NCI-H2196 treated with DMSO at 0.1 percent for 48 hours (cell line): ENCODE measurements around the gene SLC25A33.
A peak's percentile ranks its signal among the peaks of the same experiment; 100 is the strongest.
"Not testable (repeated sequence)": the region's sequence is repeated elsewhere in the genome, so short reads cannot be mapped to it uniquely, and the experiment has no call there.

Experiments used
- DNase-seq: peaks from one replicate; lab custom pipeline; 2025; ENCODE audit not compliant: unreplicated experiment; lab: John Stamatoyannopoulos, UW

SLC25A33 gene, protein sequence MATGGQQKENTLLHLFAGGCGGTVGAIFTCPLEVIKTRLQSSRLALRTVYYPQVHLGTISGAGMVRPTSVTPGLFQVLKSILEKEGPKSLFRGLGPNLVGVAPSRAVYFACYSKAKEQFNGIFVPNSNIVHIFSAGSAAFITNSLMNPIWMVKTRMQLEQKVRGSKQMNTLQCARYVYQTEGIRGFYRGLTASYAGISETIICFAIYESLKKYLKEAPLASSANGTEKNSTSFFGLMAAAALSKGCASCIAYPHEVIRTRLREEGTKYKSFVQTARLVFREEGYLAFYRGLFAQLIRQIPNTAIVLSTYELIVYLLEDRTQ

DNA sequence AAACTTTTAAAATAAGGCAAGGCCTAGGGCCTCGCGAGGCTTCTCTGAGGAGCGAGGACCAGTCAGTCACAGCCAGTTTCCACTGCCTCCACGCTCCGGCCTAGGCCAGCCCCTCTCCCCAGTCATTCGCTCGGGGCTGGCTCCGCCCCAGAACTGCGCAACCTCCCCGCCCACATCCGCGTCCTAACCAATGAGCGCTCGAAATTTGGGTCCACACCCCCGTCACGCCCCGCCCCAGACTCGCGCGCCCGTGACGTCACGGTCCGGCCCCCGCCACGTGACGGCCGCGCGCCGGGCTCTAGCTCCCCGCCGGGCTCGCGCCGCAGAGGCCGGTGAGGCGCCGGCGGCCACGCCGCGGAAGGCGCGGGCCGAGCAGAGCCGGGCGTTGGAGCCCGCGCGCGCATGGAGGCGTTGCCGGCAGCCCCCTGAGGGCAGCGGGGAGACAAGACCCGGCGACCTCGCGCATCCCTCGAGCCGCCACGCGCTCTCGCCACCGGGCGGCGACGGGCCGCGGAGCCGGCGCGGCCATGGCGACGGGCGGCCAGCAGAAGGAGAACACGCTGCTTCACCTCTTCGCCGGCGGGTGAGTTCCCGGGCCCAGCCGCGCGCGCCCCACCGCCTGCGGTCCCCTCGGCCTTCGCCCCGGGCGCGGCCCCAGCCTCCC lies at the start of gene SLC25A33:
TSS of gene SLC25A33 (plus strand) at position 301 of the 664 bp plus-strand sequence. CDS start at position 528, 227 bp downstream.
- peak; percentile 89 for DNase-seq

DNA sequence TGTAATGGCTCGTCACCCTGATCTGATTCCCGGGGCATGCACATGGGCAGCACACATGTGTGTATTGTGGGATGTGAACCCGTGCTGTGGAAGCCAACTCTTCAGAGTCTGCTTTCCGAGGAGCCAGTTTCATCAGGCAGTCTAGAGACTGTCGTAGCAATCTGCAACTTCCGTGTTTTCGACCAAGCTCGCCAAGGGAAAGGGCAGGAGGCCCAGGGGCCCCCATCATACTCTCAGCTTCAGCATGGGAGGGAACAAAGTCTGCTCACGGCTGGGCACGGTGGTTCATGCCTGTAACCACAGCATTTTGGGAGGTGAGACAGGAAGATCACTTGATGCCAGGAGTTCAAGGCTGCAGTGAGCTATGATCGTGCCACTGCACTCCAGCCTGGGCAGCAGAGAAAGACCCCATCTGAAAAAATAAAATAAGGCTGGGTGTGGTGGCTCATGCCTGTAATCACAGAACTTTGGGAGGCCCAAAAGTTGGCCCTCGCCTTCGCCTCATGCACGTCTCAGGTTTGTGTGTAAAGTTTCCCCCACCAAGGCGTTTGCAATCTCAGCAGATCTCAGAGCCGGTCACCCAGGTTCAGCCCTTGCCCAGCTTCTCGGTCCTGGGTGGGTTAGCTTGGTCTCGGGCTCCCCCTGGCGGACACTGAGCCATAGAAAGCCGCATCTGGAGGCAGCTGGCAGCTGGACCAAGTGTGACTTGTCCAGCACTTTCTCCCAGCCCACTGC lies 48.5 kb upstream of the SLC25A33 start:
- peak; percentile 61 for DNase-seq

DNA sequence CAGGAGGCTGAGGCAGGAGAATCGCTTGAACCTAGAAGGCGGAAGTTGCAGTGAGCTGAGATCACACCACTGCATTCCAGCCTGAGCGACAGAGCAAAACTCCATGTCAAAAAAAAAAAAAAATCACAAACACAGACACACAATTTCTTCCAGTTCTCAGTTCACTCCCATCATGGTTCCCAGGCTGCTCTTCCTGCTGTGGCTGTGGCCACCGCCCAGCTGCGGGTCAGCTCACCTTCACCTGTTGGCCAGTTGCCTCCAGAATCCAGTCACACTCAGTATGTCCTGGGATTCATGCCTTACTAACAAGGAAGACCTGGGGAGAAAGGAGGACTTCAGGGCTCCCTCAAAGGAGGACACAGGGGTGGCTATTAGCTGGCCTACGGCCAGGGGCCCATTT lies 45.9 kb upstream of the SLC25A33 start:
- no peak for DNase-seq

DNA sequence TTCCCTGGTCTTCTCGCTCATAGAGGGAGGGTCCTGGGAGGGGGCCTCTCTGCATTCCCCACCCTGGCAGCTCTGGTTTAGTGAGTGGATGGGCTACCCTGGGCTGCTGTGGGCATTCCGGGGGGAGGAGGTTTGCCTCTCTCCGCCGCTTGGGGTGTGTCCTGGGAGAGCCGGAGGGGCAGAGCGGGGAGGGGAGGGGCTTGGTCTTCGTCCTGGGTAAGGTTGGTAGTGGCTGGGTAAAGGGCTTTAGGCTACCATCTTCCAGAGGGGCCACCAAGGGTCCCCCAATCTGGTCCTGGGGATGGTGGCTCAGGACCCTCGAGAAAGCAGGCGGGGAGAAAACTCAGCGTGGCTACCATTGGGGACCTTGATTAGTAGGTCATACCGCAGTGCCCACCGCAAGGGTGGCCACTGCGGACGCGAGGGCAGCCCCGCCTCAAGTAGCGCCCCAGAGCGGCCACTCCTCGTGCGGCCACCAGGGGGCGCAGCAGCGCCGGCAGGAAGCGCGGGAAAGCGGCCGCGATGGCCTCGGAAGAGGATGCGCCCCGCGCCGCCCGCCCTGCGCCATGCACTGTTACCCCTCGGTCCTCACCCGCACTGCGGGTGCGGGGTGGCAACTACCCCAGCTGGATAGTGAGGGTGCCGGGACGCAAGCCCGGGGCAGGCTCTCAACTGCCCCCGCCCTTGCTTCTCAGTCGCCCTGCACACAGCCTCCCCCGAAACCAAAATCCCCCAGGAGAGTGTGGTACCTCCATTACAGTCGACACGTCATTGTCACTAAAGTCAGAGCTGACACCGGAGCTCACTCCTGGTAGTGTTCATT lies 44.1 kb upstream of the SLC25A33 start:
- peak; percentile 48 for DNase-seq

DNA sequence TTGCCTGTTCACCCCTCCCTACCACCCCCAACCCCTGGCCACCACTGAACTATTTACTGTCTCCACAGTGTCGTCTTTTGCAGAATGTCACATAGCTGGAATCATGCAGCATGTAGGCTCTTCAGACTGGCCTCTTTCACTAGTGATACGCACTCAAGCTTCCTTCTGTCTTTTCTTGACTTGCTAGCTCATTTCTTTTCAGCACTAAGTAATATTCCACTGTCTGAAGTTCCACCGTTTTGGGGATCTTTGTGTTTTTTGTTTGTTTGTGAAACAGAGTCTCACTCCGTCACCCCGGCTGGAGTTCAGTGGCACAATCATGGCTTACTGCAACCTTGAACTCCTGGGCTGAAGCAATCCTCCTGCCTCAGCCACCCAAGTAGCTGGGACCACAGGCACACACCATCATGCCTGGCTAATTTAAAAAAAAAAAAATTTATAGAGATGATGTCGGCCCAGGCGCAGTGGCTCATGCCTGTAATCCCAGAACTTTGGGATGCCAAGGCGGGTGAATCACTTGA lies 43.4 kb upstream of the SLC25A33 start:
- DNase-seq, result no peak

DNA sequence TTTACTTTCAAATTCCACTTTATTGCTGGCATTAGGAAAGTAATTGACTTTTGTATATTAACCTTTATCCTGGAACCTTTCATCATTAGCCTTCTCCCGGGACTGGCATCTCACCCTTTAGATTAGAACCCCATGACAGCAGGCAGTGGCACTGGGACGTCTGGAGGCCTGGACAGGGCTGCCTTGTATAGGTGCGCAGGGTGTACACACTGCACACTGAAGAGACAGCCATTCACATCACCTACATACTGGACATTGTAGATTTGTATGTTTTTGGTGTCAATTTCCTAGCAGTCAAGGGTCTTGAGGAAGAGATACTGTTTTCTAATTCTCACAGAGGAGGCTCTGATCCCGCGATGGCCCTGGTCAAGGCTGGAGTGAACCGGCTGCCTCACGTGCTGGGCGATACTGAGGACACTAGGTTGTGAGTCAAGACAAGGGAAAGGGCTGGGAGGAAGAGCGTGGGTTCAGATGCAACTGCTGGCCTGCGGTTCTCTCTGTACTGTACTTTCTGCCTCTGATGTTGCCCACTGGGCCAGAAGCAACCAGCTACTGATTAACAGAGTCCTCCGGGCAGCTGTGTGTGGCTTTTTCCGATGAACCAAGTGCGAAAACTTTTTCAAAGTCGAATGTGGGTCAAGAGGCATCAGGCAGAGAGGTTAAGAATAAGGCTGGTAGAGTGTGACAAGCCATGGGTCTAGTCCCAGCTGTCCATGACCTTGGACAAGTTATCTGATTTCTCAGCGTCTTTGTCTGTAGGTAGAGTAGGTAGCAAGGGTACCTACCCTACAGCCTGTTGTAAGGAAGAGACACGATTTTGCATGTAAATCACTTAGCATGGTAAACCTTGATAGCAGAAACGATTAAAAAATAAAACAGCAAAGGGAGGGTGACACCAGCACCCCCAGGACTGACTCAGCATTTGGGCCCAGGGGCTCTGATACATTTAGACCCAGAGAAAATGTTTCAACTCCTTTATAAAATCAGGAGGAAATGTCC lies 38.2 kb upstream of the SLC25A33 start:
- DNase-seq, result no peak

DNA sequence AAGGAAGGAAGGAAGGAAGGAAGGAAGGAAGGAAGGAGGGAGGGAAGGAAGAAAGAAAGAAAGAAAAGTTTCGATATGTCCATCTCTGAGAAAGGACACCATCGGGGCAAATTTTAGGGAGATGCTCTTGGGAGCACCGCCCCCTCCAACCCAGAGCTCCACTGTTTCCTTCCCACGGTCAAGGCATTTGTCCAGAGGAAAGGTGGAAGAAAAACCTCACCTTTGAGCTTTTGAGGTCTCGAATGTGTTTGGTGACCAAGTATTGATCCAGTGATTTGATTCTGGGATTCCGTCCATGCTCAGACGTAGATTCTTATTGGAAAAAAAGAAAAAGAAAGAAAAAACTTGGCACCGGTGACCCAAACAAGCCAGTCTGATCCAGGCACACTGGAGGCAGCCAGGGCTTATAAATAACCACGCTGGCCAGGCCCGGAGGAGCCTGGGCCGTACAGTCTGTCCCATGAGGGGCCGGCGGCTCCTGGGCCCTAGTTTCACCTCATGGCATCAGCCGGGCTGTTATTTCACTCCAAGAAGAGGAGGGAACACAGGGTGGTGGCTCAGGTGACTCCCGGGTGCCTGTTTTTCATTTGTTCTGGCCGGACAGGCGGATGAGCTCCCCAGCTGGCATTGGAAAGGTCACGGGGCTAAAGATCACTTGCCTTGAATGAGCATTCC lies 36.1 kb upstream of the SLC25A33 start:
- no peak for DNase-seq

DNA sequence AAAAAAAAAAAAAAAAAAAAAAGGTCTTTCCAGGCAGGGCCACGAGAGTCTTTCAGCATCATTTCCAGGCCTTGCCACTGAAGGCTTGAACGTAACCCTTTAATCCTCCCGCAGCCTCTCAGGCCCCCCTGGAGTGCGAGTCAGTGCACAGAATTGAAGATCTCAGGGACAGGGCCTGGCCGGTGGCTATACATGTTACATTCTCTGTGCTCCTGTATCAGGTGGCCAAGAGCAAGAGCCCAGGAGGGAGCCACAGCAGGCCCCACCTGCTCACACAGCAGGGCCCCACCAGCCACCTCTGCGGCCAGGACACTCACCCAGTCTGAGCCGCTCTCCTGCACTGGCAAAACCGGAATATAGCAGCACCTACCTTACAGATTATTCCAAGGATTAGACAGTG lies 34.1 kb upstream of the SLC25A33 start:
- DNase-seq, result no peak

DNA sequence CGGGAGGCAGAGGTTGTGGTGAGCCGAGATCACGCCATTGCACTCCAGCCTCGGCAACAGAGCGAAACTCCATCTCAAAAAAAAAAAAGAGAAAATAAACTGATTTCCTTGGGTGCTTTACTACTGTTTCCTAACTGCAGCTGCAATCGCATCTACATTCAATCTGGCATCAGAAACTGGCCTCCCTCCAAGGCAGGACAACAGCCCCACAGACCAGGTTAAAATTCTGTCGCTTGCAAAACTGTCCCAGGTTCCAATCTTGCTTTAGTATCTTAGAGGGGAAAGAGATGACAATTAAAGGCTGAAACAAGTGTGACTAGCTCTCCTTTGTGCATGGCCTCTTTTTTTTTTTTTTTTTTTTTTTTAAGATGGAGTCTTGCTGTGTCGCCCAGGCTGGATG lies 32.4 kb upstream of the SLC25A33 start:
- no peak for DNase-seq

DNA sequence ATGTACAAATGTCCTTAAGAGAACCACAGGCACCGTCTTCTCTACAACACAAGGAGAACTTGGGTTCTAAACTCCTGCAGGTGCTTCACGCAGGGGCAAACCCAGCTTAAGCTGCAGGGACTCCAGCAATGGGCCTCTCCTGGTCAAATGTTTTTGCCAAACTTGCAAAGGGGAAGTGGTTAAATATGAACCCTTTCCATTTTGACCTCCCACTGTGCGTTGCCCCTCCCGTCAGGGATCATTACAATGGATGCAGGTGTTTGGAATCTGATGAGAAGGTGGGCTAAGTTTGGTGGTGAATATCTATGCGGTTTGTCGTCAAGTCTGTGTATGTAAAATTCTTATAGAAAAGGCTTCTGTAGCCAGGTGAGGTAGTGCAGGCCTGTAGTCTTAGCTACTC lies 29.1 kb upstream of the SLC25A33 start:
- no peak for DNase-seq

DNA sequence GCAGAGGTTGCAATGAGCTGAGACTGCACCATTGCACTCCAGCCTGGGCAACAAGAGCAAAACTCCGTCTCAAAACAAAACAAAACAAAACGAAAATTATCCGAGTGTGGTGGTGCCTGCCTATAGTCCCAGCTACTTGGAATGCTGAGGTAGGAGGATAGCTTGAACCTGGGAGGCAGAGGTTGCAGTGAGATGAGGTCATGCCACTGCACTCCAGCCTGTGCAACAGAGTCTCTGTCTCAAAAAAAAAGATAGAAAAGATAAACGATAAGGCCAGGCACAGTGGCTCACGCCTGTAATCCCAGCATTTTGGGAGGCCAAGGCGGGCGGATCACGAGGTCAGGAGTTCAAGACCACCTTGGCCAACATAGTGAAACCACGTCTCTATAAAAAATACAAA lies 23.7 kb upstream of the SLC25A33 start:
- DNase-seq, result not testable (repeated sequence)

DNA sequence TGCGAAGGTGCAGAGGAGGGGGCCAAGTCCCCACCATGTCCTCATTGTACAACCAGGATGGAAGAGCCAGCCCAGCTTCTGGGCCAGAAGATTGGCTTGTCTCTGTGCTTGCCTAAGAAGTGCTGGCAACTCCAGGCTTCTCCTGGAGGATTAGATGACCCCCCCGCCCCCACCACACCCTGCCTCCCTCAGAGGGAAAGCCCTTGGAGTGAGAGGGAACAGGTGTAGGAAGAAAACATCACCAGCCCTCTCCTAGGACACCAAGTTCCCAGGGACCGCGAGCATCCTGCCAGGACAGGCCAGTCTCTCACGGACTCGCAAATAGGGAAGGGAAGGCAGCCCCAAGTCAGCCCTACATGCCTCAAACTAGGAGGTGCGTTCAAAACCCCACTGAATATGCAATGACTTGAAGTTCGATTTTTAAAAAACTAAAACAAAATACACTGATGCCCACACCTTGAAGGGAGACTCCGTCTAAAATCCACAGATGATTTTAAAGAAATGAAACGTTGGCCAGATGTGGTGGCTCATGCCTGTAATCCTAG lies 20.7 kb upstream of the SLC25A33 start:
- no peak for DNase-seq

DNA sequence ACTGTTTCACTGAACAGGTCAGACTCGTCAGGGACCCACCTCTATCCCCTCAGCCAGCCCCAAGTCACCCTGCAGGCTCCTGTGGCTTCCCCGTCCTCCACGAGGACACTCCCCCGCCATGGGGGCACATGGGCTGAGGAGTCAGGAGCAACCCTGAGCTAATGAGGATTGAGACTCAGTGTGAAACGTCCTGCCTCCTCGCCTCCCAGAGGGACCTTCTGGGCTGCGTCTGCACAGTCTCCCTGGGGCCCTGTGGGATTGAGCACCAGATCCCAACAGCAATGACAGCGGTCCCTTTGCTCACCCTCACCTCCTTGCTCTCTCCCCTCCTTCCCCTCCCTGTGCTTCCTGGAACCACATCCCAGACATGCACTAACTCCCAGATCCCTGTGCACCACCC lies 18.9 kb upstream of the SLC25A33 start:
- no peak for DNase-seq

DNA sequence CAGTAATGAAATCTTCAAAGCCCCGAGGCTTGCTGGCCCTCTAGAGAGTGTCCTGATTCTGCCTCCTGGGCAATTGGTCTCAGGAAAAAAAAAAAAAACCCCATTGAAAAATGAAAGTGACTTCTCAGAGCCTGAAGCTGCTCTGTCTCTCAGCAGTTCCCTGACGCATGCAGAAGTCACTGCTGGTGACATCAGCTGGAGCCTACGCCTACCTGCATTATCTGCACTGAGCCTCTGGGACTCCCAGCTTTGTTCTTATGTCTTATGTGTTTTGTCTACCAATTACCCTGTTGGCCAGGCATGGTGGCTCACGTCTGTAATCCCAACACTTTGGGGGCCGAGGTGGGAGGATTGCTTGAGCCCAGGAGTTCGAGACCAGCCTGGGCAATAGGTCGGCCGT lies 10.1 kb upstream of the SLC25A33 start:
- no peak for DNase-seq

DNA sequence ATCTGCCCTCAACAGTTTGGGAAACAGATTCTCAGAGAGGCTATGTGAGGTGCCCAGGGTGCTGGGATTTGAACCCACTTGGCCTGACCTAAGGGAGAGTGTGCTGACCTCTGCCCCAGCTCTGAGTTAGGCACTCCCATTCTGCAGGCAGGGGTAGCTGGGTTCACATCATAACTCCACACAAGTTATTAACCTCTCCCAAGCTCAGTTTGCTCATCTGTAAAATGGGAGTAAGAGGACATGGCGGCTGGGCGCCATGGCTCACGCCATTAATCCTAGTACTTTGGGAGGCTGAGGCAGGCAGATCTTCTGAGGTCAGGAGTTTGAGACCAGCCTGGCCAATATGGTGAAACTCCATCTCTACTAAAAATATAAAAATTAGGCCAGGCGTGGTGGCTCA lies 8.9 kb upstream of the SLC25A33 start:
- DNase-seq, result no peak

DNA sequence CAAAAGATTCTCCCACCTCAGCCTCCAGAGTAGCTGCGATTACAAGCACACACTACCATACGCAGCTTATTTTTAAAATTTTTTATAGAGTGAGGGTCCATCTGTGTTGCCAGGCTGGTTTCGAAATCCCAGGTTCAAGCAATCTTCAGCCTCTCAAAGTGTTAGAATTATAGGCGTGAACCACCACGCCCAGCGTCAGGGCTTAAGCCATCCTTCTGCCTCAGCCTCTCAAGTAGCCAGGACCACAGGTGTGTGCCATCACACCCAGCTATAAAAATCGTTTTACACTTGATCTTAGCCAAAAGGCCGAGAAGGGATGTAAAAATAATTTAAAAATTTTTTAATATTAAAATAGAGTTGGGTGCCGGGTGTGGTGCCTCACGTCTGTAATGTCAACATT lies 4.3 kb upstream of the SLC25A33 start:
- no peak for DNase-seq

DNA sequence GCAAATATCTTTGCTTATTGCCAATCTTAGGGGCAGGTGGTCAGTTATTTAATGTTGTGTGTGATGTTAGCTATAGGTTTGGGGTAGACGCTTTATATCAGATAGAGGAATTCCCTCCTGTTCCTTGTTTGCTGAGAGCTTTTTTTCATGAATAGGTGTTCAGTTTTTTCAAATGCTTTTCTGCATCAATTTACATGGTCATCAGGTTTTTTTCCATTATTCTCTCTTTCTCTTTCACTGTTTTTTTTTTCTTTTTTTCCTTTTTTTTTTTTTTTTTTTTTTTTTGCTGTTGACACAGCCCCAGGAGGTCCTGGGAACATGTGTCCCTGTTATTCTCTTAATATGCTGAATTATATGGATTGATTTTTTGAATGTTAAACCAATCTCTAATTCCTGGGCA lies 3.0 kb upstream of the SLC25A33 start:
- no peak for DNase-seq

DNA sequence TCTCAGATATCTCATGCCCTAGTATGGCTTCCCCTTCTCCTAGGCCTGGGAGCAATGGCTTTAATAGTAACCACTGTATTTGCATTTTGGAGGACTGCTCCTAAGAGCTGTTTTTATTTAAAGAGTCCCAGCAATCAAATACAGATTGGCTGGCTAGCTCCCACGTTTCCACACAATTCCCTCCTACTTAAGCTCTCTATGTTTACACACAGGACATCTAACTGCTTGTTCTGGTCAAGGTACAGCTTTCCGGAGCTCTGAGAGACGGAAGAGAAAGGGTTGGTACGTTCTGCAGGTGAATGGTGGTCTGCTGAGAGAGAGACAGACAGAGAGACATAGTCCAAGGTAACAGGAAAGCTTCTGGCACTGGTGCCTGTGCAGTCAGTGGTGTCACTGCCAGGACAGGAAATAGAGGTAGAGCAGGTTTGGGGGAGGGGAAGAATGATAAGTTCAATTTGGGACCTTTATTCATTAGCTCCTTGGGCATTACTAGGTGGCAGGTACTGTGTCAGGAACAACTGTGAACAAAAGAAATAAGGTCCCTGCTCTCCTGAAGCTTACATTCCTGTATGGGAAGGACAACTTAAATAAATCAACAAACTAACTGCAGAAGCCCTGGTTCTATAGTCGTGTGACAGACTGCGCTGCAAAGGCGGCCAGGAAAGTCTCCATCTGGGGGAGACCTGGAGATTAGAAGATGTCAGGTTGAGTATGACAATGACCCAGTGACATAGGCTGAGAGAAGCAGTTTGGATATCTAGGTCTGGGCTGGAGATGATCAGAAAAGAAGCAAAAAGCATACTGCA lies 1.2 kb upstream of the SLC25A33 start:
- peak; percentile 15 for DNase-seq
